Bronchial epithelial cell (primary cell): Measurements from ENCODE around the gene SLC44A5. TPM values are rescaled to one million over a fixed set of nuclear protein-coding genes. Genes with fewer than 3 reads are reported as not detected.

Experiments used
- DNase-seq: peaks from one replicate; pipeline ENCODE4 v3.0.0-alpha.2; 2010; ENCODE audit warnings: low read depth
- FAIRE-seq: peaks from 2 replicates; lab custom pipeline; 2011; peaks lifted over from hg19 to GRCh38; lab: Jason Lieb, UNC
- H3K27me3 ChIP-seq: 2 replicates; pipeline ENCODE4 v1.5.1; 2011; ENCODE audit warnings: low read length; ENCODE audit not compliant: control insufficient read depth, insufficient read depth
- H3K36me3 ChIP-seq: 2 replicates; pipeline ENCODE4 v1.5.1; 2011; ENCODE audit warnings: low read length; ENCODE audit not compliant: control insufficient read depth, insufficient read depth
- H3K4me3 ChIP-seq: 2 replicates; pipeline ENCODE4 v1.5.1; 2011; ENCODE audit warnings: mild to moderate bottlenecking, low read depth, low read length, control low read depth
- total RNA-seq: library from RNA; depleted of rRNA; stranded (reverse); fragments of >200 nt; gene quantifications from 2 replicates; pipeline ENCODE4 v1.2.1, GENCODE V29; 2014
- TF ChIP-seq, protein P1 (sequence below): IDR thresholded peaks from 2 replicates; pipeline ENCODE4 v1.5.1; 2011; ENCODE audit warnings: mild to moderate bottlenecking, moderate library complexity, low read length, control low read depth, inconsistent platforms; ENCODE audit not compliant: insufficient read depth, severe bottlenecking

The SLC44A5 gene
- total RNA-seq, 1 donor from 2014 or later: under 0.01 TPM

- H3K27me3 ChIP-seq: no peaks in the 10 kb centered on the region
- FAIRE-seq: no peak
- no peak for DNase-seq
- H3K4me3 ChIP-seq: no peak overlapping the region
- TF ChIP-seq, protein P1, sequence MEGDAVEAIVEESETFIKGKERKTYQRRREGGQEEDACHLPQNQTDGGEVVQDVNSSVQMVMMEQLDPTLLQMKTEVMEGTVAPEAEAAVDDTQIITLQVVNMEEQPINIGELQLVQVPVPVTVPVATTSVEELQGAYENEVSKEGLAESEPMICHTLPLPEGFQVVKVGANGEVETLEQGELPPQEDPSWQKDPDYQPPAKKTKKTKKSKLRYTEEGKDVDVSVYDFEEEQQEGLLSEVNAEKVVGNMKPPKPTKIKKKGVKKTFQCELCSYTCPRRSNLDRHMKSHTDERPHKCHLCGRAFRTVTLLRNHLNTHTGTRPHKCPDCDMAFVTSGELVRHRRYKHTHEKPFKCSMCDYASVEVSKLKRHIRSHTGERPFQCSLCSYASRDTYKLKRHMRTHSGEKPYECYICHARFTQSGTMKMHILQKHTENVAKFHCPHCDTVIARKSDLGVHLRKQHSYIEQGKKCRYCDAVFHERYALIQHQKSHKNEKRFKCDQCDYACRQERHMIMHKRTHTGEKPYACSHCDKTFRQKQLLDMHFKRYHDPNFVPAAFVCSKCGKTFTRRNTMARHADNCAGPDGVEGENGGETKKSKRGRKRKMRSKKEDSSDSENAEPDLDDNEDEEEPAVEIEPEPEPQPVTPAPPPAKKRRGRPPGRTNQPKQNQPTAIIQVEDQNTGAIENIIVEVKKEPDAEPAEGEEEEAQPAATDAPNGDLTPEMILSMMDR: no peak
- H3K36me3 ChIP-seq: no peaks in the 10 kb centered on the region
Observed at GRCh38 chr1:75529488-75529887, 81.4 kb downstream of the SLC44A5 start.

DNA sequence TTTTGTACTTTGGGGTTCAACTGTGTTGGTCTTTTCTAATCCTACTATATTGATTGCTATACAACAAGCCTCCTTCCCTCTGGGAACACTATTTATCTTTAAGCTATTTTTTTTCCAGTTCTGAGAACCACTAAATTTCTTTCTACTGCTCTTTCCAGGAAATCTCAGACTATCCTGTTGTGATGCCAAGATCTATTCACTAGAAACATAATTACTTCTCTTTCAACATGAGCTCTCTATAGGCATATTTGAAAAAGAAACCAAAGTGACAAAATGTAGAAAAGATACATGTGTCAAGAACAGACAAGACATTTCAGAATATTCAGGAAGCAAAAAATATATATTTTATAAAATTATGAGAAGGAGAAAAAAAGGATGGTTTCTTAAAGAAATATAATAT lies 82.9 kb downstream of the SLC44A5 start:
- no peaks in the 10 kb centered on the region for H3K36me3 ChIP-seq
- TF ChIP-seq, protein P1: no peak
- H3K27me3 ChIP-seq: no peaks in the 10 kb centered on the region
- no peak overlapping the region for H3K4me3 ChIP-seq
- DNase-seq: no peak
- FAIRE-seq: no peak

- FAIRE-seq (no peak), DNase-seq (no peak)
- no peaks in the 10 kb centered on the region for H3K27me3 ChIP-seq
- TF ChIP-seq, protein P1: no peak
- no peak overlapping the region for H3K4me3 ChIP-seq
- no peaks in the 10 kb centered on the region for H3K36me3 ChIP-seq
Observed at GRCh38 chr1:75522389-75522788, 88.5 kb downstream of the SLC44A5 start.

- no peaks in the 10 kb centered on the region for H3K36me3 ChIP-seq
- no peaks in the 10 kb centered on the region for H3K27me3 ChIP-seq
- DNase-seq (no peak), FAIRE-seq (no peak)
- H3K4me3 ChIP-seq: no peak overlapping the region
- TF ChIP-seq, protein P1: no peak
Observed at GRCh38 chr1:75521658-75522057, 89.3 kb downstream of the SLC44A5 start.

- TF ChIP-seq, protein P1: no peak
- no peaks in the 10 kb centered on the region for H3K27me3 ChIP-seq
- no peak overlapping the region for H3K4me3 ChIP-seq
- no peak for DNase-seq
- no peaks in the 10 kb centered on the region for H3K36me3 ChIP-seq
- FAIRE-seq: no peak
Observed at GRCh38 chr1:75520862-75521475, 89.9 kb downstream of the SLC44A5 start.
